GM12878 (cell line): ENCODE data around the gene LSAMP. TPM values are rescaled to one million over a fixed set of nuclear protein-coding genes. Genes with fewer than 3 reads are reported as not detected.

ENCODE experiments used
- polyA plus RNA-seq, 11 experiments: library from polyadenylated mRNA; depleted of rRNA in 4 of 11; unstranded in 6 of 11; stranded (reverse) in 5 of 11; fragments of >200 nt; fragmentation: Nextera tagmentation in 4 of 11; fragmentation: Illumina TruSeq in 1 of 11; extraction: Ambion mirVana in 4 of 11; extraction: Trizol in 1 of 11; gene quantifications; 1 replicate in 1 of 11; 2 replicates in 10 of 11; pipeline versions ENCODE4 v1.2.1 to v1.2.3, GENCODE V29; 2011 to 2016; ENCODE audit warnings: inconsistent platforms in 2 of 11, missing spikeins in 2 of 11, low read depth in 1 of 11
- small RNA-seq: library from RNA; depleted of rRNA; stranded (forward); fragments of <200 nt; gene quantifications from one replicate; pipeline ENCODE3, GENCODE V24; 2014
- total RNA-seq, 4 experiments: library from RNA; depleted of rRNA in 3 of 4; stranded (reverse); fragments of >200 nt in 3 of 4; fragmentation: Illumina TruSeq in 1 of 4; extraction: Trizol in 1 of 4; gene quantifications; 2 replicates each; pipeline versions ENCODE4 v1.2.1 to v1.2.3, GENCODE V29; 2013 to 2021

Gene LSAMP
- total and polyA plus RNA-seq, 10 of the 15 experiments (the other 5 are each of a cell fraction or from before 2014, with no cell fraction given) = 2.0 to 12.7 (median 6.5) TPM

Small RNAs within 50 kb of the gene (small RNA-seq; reads per million reads assigned to genes)
- gene RN7SL815P = not detected
